HG02623 (cell line): ENCODE results near the gene FAM13A.
"Not testable (repeated sequence)": the region's sequence is repeated elsewhere in the genome, so short reads cannot be mapped to it uniquely, and the experiment has no call there.

Experiments used
- ATAC-seq: cut with Tn5 transposase; IDR thresholded peaks from one replicate; pipeline ENCODE4 v1.9.1; 2021; ENCODE audit warnings: moderate library complexity; ENCODE audit not compliant: unreplicated experiment

The FAM13A gene

DNA sequence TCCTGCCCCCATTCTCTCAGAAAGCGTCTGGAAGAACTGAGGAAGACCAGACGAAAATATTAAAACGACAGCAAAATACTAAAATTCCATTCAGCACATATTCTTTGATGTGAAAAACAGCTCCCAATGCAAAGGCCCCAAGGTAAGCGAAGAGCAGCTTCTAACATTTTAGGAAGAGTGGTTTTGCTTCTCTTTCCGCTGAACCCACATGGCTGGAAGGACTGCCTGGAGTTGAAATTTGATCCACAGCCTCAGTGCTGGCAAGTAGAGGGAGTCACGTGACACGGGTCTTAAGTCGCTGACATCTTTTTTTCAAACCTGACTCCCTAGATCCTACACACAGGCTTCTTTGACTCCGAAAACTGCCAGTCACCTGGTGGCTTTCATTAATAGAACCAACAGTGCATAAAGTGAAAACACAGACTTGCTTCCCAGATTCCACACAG, at the start of gene FAM13A:
Gene FAM13A (minus strand): TSS at position 233 of the 446 bp plus-strand sequence. CDS start 221 bp downstream, at position 12.
- ATAC-seq = peak; percentile 57

GRCh38 chr4:89105726-89106125, 48.7 kb upstream of the FAM13A start:
- ATAC-seq = no peak

DNA sequence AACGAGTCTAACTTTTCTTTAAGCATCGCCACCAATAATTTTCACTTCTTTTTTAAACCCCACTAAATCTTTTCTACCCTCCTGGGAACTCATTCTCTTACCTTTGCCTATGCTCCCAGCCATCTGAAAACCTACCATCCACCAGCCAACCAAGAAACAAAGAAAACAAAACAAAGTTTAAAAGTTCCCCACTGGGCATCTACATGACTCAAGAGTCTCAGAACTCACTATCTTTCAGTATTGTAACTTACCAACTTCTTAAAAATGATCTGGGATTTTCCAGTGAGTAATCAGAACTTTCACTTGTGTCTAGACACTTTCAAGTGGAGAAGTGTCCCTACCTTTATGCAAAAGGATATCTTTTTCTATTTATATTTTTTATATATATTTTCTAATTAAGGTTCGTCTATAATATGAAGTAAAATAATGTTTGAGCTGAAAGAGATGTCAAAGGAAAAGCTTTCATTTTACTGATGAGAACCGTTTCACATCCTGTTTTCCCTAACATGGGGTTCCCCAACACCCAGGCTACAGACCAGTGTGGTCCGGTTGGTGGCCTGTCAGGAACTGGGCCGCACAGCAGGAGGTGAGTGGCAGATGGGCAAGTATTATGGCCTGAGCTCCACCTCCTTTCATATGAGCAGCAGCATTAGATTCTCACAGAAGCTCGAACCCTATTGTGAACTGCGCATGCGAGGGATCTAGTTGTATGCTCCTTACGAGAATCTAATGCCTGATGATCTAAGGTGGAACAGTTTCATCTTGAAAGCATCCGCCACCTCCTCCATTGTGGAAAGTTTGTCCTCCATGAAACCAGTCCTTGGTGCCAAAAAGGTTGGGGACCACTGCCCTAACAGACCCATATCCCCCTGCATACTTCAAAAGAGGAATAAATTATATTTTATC, 44.5 kb upstream of the FAM13A start:
- peak; percentile 92 for ATAC-seq

- ATAC-seq = peak; percentile 8
Observed at GRCh38 chr4:89100853-89101252, 43.9 kb upstream of the FAM13A start.

DNA sequence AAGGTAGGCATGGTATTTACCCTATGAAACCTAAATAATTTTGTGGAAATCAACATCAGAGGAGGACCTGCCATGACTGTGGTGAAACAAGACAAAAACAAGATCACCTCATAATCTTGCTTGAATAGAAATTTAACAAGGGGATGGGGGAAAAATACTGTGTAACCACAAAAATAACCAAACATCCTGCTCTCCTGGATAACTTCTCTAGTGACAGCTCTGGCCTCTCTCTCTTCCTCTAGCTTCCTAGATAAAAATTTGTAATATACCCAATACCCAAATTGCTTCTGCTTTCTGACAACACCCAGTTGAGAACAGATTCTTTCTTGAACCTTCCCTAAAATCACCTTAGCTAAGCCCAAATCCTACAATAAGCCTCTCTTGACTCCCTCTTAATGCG, 42.5 kb upstream of the FAM13A start:
- no peak for ATAC-seq

DNA sequence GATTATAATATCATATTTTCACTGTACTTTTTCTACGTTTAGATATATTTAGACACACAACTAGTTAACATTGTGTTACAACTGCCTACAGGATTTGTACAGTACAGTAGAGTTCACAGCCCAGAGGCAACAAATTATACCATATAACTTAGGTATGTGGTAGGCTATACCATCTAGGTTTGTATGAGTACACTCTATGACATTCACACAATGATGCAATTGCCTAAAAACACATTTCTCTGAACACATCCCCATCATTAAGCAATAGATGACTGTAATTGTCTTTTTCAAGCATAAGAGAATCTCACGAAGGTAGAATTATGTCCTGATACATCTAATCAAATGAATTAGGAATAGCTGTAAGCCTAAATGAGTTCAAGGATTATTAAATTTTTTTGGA, 42.0 kb upstream of the FAM13A start:
- no peak for ATAC-seq

GRCh38 chr4:89078300-89078699, 21.3 kb upstream of the FAM13A start:
- no peak for ATAC-seq

GRCh38 chr4:89077761-89078160, 20.8 kb upstream of the FAM13A start:
- ATAC-seq = no peak

DNA sequence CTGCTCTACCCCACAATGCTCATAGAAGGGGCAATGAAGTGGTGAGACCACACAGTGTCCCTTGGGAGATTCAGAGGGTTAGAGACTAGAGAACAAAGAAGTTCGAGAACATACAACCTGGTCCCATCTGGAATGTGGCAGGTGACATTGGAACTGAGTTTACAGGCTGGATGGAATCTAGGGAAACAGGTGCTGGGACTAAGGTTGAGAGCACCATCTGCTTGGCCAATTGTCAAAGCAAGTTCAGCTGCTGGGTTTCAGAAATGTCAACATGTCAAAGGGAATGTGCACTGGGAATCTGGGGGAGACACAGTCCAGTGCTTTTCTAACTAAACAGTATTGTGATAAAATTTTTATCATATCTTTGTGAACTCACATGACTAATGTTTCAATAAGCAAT, 15.9 kb upstream of the FAM13A start:
- ATAC-seq = no peak

DNA sequence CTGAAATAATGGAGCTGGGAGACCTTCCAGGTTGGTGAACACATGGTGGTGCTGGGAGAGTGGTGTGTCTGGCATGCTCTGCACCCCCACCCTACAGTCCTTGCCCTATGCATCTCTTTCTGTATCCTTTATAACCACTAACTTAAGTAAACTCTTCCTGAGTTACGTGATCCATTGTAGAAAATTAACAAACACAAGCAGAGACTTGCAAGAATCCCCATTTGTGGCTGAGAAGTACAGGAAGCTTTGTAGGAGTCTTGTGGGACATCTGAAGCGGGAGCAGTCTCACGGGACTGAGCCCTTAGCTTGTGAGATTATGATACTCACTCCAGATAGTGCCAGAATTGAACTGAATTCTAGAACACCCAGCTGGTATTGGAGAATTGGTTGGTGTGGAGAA, 14.3 kb upstream of the FAM13A start:
- no peak for ATAC-seq

DNA sequence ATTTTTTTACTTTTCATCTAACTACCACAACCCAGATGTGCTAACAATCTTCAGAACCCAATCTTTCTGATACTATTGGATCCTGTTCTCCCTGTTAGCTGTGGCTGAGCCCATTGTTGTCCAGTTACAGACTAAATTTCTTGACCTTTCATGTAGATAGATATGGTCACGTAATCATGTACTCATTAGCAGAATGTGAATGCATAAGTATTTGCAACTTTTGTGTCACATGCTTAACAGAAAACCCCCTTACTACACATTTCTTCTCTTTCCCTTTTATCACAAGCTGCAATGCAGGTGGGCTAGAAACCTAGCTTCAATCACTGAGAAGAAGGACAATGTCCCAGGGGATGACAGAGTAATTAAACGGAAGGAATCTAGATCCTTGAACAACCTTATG, 13.1 kb upstream of the FAM13A start:
- ATAC-seq = no peak

DNA sequence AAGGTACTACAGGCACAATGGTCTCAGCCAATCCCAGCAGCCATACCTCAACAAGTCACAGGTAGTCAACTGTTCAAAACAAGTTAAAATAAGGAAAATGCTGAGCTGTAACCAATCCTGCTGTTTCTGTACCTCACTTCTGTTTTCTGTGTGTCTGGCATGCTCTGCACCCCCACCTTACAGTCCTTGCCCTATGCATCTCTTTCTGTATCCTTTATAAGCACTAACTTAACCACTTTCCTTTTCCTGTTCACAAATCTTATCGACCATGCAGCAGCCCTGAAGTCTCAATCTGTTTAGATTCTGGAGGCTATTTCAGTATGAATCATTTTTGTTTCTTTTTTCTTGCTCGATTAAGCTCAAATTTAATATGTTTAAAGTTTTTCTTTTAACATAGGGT, 12.5 kb upstream of the FAM13A start:
- peak; percentile 85 for ATAC-seq

DNA sequence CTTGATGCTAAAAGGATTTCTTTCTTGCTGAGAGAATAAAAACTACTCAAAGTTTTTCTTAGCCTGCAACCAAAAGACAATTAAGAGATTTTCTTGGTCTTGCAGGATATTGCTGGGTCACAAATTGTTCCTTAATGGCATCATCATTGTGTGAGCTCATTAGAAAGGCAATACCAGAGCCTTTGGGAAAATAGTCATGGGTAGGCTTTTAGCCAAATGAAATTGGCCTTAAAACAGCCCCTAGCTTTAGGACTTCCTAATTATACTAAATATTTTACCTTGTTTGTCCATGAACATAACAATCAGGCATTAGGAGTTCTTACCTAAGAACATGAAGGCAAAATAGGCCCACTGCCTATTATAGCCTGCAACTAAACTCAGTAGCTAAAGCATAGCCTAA, 10.4 kb upstream of the FAM13A start:
- no peak for ATAC-seq

- no peak for ATAC-seq
Observed at GRCh38 chr4:89064848-89065247, 7.9 kb upstream of the FAM13A start.

DNA sequence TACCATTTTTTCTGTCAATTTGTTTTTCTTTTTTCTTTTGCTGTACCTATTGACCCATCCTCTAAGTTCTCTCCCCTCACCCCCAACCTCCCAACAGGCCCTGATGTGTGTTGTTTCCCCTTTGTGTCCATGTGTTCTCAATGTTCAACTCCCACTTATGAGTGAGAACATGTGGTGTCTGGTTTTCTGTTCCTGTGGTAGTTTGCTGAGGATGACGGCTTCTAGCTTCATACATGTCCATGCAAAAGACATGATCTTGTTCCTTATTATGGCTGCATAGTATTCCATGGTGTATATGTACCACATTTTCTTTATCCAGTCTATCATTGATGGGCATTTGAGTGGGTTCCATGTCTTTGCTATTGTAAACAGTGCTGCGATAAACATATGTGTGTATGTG, 859 bp upstream of the FAM13A start:
- ATAC-seq = not testable (repeated sequence)

GRCh38 chr4:89056292-89056952, 563 bp downstream of the FAM13A start:
- peak; percentile 29 for ATAC-seq

DNA sequence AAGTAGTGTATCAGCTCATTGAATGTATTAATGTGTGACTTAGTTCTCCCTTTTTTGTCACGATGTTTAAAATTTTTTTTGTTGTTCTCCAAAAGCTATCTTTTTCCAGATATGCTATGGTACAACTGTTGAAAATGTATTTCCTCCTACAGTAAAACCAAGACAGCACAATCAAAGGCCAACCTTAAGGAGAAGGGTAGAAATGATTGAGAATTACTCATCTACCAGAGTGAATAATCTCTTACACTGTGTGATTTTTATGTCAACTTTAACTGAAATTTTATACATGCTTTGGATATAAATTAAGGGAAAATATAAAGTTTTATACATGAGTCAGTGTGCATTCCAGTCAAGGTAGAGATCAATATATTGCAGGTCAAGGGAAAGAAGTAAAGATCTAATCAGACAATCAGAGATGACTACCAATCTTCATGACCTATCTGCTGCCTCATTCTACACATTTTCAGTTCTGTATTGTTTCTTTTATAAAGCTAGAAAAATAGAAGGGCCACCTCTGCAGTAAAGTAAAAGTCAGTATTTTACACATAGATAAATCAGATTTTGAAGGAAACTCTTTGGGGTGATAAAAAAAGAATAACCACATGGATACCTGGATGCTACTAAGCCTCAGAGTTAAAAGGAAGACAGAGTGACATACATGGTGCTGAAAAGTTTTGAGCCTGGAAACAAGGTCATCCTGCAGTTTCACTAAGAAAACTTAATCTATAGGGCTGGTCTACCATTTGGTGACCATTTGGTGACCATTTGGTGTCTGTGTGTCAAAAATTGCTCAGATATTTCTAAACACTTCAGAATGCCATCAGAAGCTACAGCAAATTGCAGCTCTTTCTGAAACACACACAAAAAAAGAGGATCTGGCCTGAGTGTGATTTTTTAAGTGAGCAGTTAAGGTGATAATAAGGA, 1.6 kb downstream of the FAM13A start:
- no peak for ATAC-seq

GRCh38 chr4:89054627-89055026, 2.4 kb downstream of the FAM13A start:
- no peak for ATAC-seq

DNA sequence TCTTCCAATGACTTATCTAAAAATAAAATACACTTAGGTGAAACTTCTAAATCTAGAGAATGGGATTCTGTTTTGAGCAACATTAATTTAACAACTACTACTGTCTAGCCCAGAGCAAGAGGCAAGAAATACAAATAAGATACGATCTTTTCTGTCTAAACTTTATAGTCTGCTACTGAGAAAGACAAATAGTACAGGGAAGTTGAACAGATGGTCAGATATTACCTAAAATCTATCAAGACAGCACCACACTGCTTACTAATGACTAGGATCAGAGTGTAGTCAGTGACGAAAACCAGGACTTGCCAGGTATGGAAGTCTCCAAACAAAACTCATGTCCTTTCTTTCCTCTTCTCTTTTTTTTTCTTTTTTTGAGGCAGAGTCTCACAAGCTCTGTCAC, 7.1 kb downstream of the FAM13A start:
- ATAC-seq = no peak

- no peak for ATAC-seq
Observed at GRCh38 chr4:89048906-89049601, 7.9 kb downstream of the FAM13A start.
